ENCODE results near the gene FAF1.

Gene FAF1

GRCh38 chr1:50424884-50425375 lies 535.1 kb downstream of the FAF1 start:
- no peaks in the 10 kb centered on the region for H3K9me3 ChIP-seq (ENCODE audit: control insufficient read depth in 2 of 2, low read length in 2 of 2)
- no peaks in the 10 kb centered on the region for H3K36me3 ChIP-seq (ENCODE audit: control insufficient read depth in 2 of 2, insufficient read depth in 2 of 2, low read length in 2 of 2)
- peaks cover 78 to 90% of the 10 kb centered on the region in 2 donors for H3K27me3 ChIP-seq (ENCODE audit: control insufficient read depth in 2 of 2, insufficient read depth in 2 of 2, low read length in 2 of 2)
- peaks cover 10 to 19% of the 10 kb centered on the region in 2 donors for H3K4me1 ChIP-seq (ENCODE audit: control insufficient read depth in 2 of 2, insufficient read depth in 2 of 2, low read length in 2 of 2)
- no peak overlapping the region for H3K4me3 ChIP-seq (ENCODE audit: low read length in 2 of 2)
- H3K9ac ChIP-seq (ENCODE audit: low read depth in 1 of 2, low read length in 2 of 2), result no peak overlapping the region
- no peak overlapping the region for H3K27ac ChIP-seq (ENCODE audit: low read depth in 2 of 2, low read length in 2 of 2)

DNA sequence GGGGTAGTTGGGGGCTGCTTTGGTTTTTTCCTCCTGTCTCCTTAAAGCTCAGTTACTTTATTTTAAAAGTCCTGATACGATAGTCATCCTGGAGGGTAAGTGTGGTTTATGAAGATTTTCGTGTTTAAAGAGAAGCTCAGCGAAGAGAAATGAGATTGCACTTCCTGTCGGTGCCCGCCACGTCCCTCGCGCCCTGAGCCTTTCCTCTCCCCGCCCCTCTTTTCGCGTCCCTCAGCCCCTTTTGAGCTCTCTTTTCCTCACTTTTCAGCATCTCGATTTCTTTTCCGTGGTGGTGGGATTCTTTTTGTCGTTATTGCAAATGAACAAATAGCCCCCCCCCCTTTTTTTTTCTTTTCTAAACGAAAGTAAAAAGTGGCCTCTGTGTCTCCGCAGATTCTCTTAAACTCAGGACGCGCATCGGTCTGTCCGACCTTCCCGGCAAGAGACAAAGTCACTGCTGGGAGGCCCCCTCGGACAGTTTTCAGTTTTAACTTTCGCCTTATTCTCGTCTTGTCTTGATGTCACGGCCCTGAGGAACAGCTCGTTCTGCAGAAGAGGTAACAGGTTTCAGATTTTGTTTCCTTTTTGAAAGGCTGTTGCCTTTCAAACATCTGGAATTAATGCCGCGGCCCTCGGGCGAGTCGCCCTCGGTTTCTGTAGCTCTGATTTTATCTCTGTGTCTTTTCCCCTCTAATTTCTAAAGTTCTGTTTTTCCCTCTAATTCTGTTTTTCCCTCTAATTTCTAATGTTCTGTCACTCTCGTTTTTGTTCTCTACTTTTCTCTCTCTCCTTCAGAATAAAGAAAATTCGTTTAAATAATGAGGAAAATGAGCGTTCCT lies 535.8 kb downstream of the FAF1 start:
- Histone ChIP-seq H3K36me3 (ENCODE audit: control insufficient read depth in 2 of 2, insufficient read depth in 2 of 2, low read length in 2 of 2) (no peaks in the 10 kb centered on the region), H3K9me3 (ENCODE audit: control insufficient read depth in 2 of 2, low read length in 2 of 2) (no peaks in the 10 kb centered on the region), H3K27me3 (ENCODE audit: control insufficient read depth in 2 of 2, insufficient read depth in 2 of 2, low read length in 2 of 2) (peaks cover 81 to 90% of the 10 kb centered on the region in 2 donors), H3K27ac (ENCODE audit: low read depth in 2 of 2, low read length in 2 of 2) (no peak overlapping the region), H3K9ac (ENCODE audit: low read depth in 1 of 2, low read length in 2 of 2) (no peak overlapping the region), H3K4me1 (ENCODE audit: control insufficient read depth in 2 of 2, insufficient read depth in 2 of 2, low read length in 2 of 2) (peaks cover 10 to 19% of the 10 kb centered on the region in 2 donors), H3K4me3 (ENCODE audit: low read length in 2 of 2) (peak overlapping the region; percentile 61 to 63)

DNA sequence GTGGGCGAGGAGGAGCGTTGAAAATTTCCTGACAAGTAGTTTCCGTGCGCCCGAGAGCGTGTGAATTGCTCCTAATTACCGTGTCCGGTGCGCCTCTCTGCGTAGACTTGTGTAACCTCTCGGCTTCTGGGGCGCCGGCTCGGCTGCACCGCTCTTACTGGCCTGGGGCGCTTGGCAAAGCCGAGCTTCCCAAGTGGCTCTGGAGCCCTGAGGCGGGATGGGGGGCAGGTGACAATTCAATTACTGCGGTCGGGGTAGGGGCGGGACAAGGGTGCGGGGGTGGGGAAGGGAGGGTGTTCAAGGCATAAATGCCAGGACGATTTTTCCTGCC lies 536.4 kb downstream of the FAF1 start:
- Histone ChIP-seq H3K4me1 (ENCODE audit: control insufficient read depth in 2 of 2, insufficient read depth in 2 of 2, low read length in 2 of 2) (peaks cover 14 to 21% of the 10 kb centered on the region in 2 donors), H3K9ac (ENCODE audit: low read depth in 1 of 2, low read length in 2 of 2) (no peak overlapping the region), H3K4me3 (ENCODE audit: low read length in 2 of 2) (peak overlapping the region; percentile 33 to 63), H3K36me3 (ENCODE audit: control insufficient read depth in 2 of 2, insufficient read depth in 2 of 2, low read length in 2 of 2) (no peaks in the 10 kb centered on the region), H3K9me3 (ENCODE audit: control insufficient read depth in 2 of 2, low read length in 2 of 2) (no peaks in the 10 kb centered on the region), H3K27me3 (ENCODE audit: control insufficient read depth in 2 of 2, insufficient read depth in 2 of 2, low read length in 2 of 2) (peaks cover 84% of the 10 kb centered on the region in 2 donors), H3K27ac (ENCODE audit: low read depth in 2 of 2, low read length in 2 of 2) (no peak overlapping the region)

GRCh38 chr1:50422946-50423669 lies 537.0 kb downstream of the FAF1 start, which contains the start of gene DMRTA2:
Gene DMRTA2 (minus strand): TSS chr1:50423443. CDS start chr1:50421536, 1,907 bp downstream.
- Histone ChIP-seq H3K27ac (ENCODE audit: low read depth in 2 of 2, low read length in 2 of 2) (no peak within 1 kb of the TSS), H3K4me1 (ENCODE audit: control insufficient read depth in 2 of 2, insufficient read depth in 2 of 2, low read length in 2 of 2) (peaks cover 17 to 23% of the 10 kb centered on the region in 2 donors), H3K4me3 (ENCODE audit: low read length in 2 of 2) (peak within 1 kb of the TSS; percentile 61 to 63), H3K9me3 (ENCODE audit: control insufficient read depth in 2 of 2, low read length in 2 of 2) (no peaks in the 10 kb centered on the region), H3K27me3 (ENCODE audit: control insufficient read depth in 2 of 2, insufficient read depth in 2 of 2, low read length in 2 of 2) (peaks cover 80 to 84% of the 10 kb centered on the region in 2 donors), H3K9ac (ENCODE audit: low read depth in 1 of 2, low read length in 2 of 2) (no peak within 1 kb of the TSS), H3K36me3 (ENCODE audit: control insufficient read depth in 2 of 2, insufficient read depth in 2 of 2, low read length in 2 of 2) (no peaks in the 10 kb centered on the region)

DNA sequence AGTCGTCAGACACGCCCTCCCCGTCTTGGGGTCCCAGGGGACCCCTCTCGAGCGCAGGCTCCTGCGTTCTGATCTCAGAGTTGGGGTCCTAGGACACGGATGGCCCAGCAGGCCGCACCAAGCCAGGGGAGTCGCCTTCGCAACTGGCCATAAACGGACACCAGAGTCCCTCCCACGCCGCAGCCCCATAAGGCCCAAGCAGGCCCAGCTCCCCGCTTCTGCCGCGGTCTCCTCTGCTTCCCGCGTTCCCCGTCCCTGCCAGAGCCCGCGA lies 537.5 kb downstream of the FAF1 start:
- peaks cover 17 to 23% of the 10 kb centered on the region in 2 donors for H3K4me1 ChIP-seq (ENCODE audit: control insufficient read depth in 2 of 2, insufficient read depth in 2 of 2, low read length in 2 of 2)
- H3K9ac ChIP-seq (ENCODE audit: low read depth in 1 of 2, low read length in 2 of 2), result no peak overlapping the region
- no peak overlapping the region for H3K27ac ChIP-seq (ENCODE audit: low read depth in 2 of 2, low read length in 2 of 2)
- H3K36me3 ChIP-seq (ENCODE audit: control insufficient read depth in 2 of 2, insufficient read depth in 2 of 2, low read length in 2 of 2), result no peaks in the 10 kb centered on the region
- no peaks in the 10 kb centered on the region for H3K9me3 ChIP-seq (ENCODE audit: control insufficient read depth in 2 of 2, low read length in 2 of 2)
- H3K4me3 ChIP-seq (ENCODE audit: low read length in 2 of 2), result no peak overlapping the region
- peaks cover 78 to 82% of the 10 kb centered on the region in 2 donors for H3K27me3 ChIP-seq (ENCODE audit: control insufficient read depth in 2 of 2, insufficient read depth in 2 of 2, low read length in 2 of 2)

DNA sequence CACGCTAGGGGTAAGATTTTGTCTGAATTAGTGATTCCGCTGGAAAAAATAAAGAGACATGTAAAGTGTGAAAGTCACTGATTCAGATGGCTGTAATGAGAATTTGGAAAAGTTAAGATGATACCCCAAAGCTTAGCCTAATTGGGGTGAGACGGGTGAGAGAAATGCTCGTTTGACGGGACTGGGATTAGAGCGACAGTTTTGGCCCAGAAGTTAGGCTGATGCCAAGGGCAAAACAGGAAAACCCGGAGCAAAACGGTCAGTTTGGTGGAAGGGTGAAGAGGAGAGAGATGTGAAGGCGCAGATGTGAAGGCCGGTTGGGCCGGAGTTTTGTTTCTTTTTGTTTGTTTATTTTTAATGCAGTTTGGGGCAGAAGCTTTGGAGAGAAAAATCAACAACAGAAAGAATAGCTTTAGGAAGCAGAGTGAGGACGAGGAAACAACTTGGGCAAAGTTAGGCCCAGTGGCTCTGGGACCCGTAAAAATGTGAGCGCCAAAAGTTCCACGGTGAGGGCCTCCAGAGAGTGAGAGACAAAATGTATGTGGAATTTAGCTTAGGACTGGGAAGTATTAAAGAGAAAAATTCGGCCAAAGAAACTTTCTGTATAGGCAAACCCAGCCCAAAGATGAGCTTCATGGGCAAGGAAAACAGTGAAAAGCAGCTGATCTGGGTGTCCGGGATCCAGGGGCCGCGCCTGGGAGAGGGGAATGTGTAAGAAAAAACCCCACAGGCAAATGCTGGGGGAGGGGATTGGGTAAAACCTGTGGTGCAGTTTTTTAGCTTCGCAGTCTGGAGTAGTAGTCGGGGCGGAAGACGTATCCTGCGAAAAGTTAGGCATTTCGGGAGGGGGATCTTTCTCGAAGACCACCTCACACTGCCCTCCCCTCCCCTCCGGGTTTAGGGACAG lies 538.0 kb downstream of the FAF1 start:
- peaks cover 17 to 23% of the 10 kb centered on the region in 2 donors for H3K4me1 ChIP-seq (ENCODE audit: control insufficient read depth in 2 of 2, insufficient read depth in 2 of 2, low read length in 2 of 2)
- no peak overlapping the region for H3K9ac ChIP-seq (ENCODE audit: low read depth in 1 of 2, low read length in 2 of 2)
- H3K4me3 ChIP-seq (ENCODE audit: low read length in 2 of 2), result no peak overlapping the region
- no peaks in the 10 kb centered on the region for H3K36me3 ChIP-seq (ENCODE audit: control insufficient read depth in 2 of 2, insufficient read depth in 2 of 2, low read length in 2 of 2)
- H3K9me3 ChIP-seq (ENCODE audit: control insufficient read depth in 2 of 2, low read length in 2 of 2), result no peaks in the 10 kb centered on the region
- H3K27me3 ChIP-seq (ENCODE audit: control insufficient read depth in 2 of 2, insufficient read depth in 2 of 2, low read length in 2 of 2), result peaks cover 77 to 80% of the 10 kb centered on the region in 2 donors
- no peak overlapping the region for H3K27ac ChIP-seq (ENCODE audit: low read depth in 2 of 2, low read length in 2 of 2)

GRCh38 chr1:50421366-50421748 lies 538.7 kb downstream of the FAF1 start:
- Histone ChIP-seq H3K4me1 (ENCODE audit: control insufficient read depth in 2 of 2, insufficient read depth in 2 of 2, low read length in 2 of 2) (peaks cover 17 to 23% of the 10 kb centered on the region in 2 donors), H3K27ac (ENCODE audit: low read depth in 2 of 2, low read length in 2 of 2) (no peak overlapping the region), H3K36me3 (ENCODE audit: control insufficient read depth in 2 of 2, insufficient read depth in 2 of 2, low read length in 2 of 2) (no peaks in the 10 kb centered on the region), H3K4me3 (ENCODE audit: low read length in 2 of 2) (no peak overlapping the region), H3K27me3 (ENCODE audit: control insufficient read depth in 2 of 2, insufficient read depth in 2 of 2, low read length in 2 of 2) (peaks cover 80 to 84% of the 10 kb centered on the region in 2 donors), H3K9ac (ENCODE audit: low read depth in 1 of 2, low read length in 2 of 2) (no peak overlapping the region), H3K9me3 (ENCODE audit: control insufficient read depth in 2 of 2, low read length in 2 of 2) (no peaks in the 10 kb centered on the region)

DNA sequence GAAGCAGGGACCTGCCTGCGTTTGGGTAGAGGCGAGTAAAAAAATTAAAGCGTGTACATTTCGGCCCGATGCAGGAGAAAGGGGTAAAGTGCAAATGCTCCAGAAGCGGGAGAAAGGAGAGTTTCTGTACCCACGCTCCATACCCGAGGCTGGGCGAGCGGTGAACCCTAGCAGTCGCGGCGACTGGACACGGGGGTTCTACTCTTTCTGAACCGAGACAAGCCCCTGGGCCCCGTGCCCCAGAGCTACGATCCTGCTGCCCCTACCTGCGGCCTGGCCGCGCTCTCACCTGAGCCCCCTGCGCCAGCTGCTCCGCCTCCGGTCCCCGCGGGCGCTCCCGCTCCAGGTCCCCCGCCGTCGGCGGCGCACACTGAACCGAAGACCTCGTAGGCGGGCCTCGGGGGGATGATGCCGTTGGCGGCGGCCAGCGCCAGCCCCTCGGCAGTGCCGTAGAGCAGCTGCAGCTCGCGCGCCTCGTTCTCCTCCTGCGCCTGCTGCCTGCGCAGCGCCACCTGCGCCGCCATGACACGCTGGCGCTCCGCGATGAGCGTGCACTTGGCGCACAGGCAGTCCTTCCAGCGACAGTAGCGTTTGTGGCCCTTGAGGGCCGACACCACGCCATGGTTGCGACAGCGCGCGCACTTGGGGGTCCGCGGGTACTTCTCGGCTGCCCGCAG lies 539.2 kb downstream of the FAF1 start:
- H3K4me3 ChIP-seq (ENCODE audit: low read length in 2 of 2), result no peak overlapping the region
- H3K9ac ChIP-seq (ENCODE audit: low read depth in 1 of 2, low read length in 2 of 2), result no peak overlapping the region
- no peaks in the 10 kb centered on the region for H3K9me3 ChIP-seq (ENCODE audit: control insufficient read depth in 2 of 2, low read length in 2 of 2)
- H3K4me1 ChIP-seq (ENCODE audit: control insufficient read depth in 2 of 2, insufficient read depth in 2 of 2, low read length in 2 of 2), result peaks cover 17 to 23% of the 10 kb centered on the region in 2 donors
- H3K36me3 ChIP-seq (ENCODE audit: control insufficient read depth in 2 of 2, insufficient read depth in 2 of 2, low read length in 2 of 2), result no peaks in the 10 kb centered on the region
- H3K27ac ChIP-seq (ENCODE audit: low read depth in 2 of 2, low read length in 2 of 2), result no peak overlapping the region
- peaks cover 79 to 84% of the 10 kb centered on the region in 2 donors for H3K27me3 ChIP-seq (ENCODE audit: control insufficient read depth in 2 of 2, insufficient read depth in 2 of 2, low read length in 2 of 2)

DNA sequence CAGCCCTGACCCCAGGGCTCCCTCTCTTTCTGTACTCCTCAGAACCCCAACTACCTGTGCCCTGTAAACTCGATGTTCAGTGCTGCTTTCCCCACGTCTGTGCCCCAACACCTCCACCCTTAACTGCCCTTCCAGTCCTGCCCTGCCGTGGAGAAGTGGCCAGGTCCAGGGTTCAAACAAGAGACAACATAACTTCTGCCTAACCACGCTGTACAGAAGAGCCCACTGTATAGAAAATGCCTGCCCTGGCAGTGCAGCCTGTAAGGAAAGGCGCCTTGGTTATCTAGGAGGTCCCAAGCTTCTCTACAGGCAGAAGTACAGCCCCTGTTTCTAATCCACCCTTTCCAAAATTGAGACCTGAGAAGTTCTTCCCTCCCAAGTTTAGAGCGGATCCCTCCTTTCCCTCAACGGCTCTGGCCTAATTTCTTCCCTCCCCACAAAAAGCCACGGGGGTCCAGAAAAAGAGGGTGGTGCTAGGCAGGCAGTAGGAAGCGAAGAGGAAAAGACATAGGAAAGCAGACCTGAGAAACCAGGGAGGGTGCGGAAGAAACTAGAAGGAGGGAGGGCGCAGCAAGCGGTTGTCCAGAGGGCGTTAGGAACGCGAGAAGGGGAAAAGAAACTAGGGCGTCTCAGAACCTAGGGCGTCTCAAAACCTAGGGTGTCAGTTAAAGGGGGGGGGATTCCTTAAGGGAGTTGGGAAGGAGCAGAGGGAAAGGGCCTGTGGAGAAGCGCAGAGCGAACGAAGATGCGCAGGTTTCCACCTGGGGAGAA lies 540.0 kb downstream of the FAF1 start:
- Histone ChIP-seq H3K9me3 (ENCODE audit: control insufficient read depth in 2 of 2, low read length in 2 of 2) (no peaks in the 10 kb centered on the region), H3K4me3 (ENCODE audit: low read length in 2 of 2) (no peak overlapping the region), H3K9ac (ENCODE audit: low read depth in 1 of 2, low read length in 2 of 2) (no peak overlapping the region), H3K36me3 (ENCODE audit: control insufficient read depth in 2 of 2, insufficient read depth in 2 of 2, low read length in 2 of 2) (no peaks in the 10 kb centered on the region), H3K27ac (ENCODE audit: low read depth in 2 of 2, low read length in 2 of 2) (no peak overlapping the region), H3K27me3 (ENCODE audit: control insufficient read depth in 2 of 2, insufficient read depth in 2 of 2, low read length in 2 of 2) (peaks cover 78 to 84% of the 10 kb centered on the region in 2 donors), H3K4me1 (ENCODE audit: control insufficient read depth in 2 of 2, insufficient read depth in 2 of 2, low read length in 2 of 2) (peaks cover 17 to 23% of the 10 kb centered on the region in 2 donors)
